Trophoblast cell (in vitro differentiated cells and primary cell): ENCODE results near the gene COX7A2L.

Experiments
- DNase-seq, 2 donors: peaks; one replicate each; pipeline ENCODE4 v3.0.0-alpha.2; 2016
- H2AFZ ChIP-seq: 2 replicates; pipeline ENCODE4 v1.6.1; 2013; ENCODE audit warnings: low read length, moderate library complexity, mild to moderate bottlenecking; ENCODE audit not compliant: insufficient read depth, poor library complexity
- H2AK5ac ChIP-seq: 2 replicates; pipeline ENCODE4 v1.6.1; 2013; ENCODE audit warnings: mild to moderate bottlenecking, low read length
- H2BK120ac ChIP-seq: 2 replicates; pipeline ENCODE4 v1.6.1; 2013; ENCODE audit warnings: low read length, mild to moderate bottlenecking, moderate library complexity; ENCODE audit not compliant: insufficient read depth, poor library complexity
- H2BK12ac ChIP-seq: 2 replicates; pipeline ENCODE4 v1.6.1; 2013; ENCODE audit warnings: mild to moderate bottlenecking, low read length, moderate library complexity
- H2BK5ac ChIP-seq: 2 replicates; pipeline ENCODE4 v1.6.1; 2013; ENCODE audit warnings: low read length, low read depth, moderate library complexity, mild to moderate bottlenecking; ENCODE audit not compliant: poor library complexity
- H3K14ac ChIP-seq: 2 replicates; pipeline ENCODE4 v1.6.1; 2013; ENCODE audit warnings: mild to moderate bottlenecking, low read length
- H3K18ac ChIP-seq: 2 replicates; pipeline ENCODE4 v1.6.1; 2013; ENCODE audit warnings: mild to moderate bottlenecking, low read length
- H3K23ac ChIP-seq: 2 replicates; pipeline ENCODE4 v1.6.1; 2013; ENCODE audit warnings: low read length
- H3K27ac ChIP-seq: 2 replicates; pipeline ENCODE4 v1.5.1; 2013; ENCODE audit warnings: low read depth, mild to moderate bottlenecking, inconsistent platforms, low read length, moderate library complexity
- H3K27me3 ChIP-seq: 2 replicates; pipeline ENCODE4 v1.6.1; 2013; ENCODE audit warnings: inconsistent platforms, mild to moderate bottlenecking, low read length, moderate library complexity; ENCODE audit not compliant: insufficient read depth
- H3K36me3 ChIP-seq, 2 experiments: 1 replicate in 1 of 2; 2 replicates in 1 of 2; pipeline ENCODE4 v1.6.1; 2013; ENCODE audit warnings: low read length in 2 of 2, mild to moderate bottlenecking in 2 of 2, moderate library complexity in 1 of 2; ENCODE audit not compliant: insufficient read depth in 2 of 2, control insufficient read depth in 1 of 2
- H3K4ac ChIP-seq: 2 replicates; pipeline ENCODE4 v1.6.1; 2013; ENCODE audit warnings: low read depth, mild to moderate bottlenecking, low read length, moderate library complexity
- H3K4me1 ChIP-seq, 2 experiments: 1 replicate in 1 of 2; 2 replicates in 1 of 2; pipeline ENCODE4 v1.6.1; 2013; ENCODE audit warnings: low read length in 2 of 2, mild to moderate bottlenecking in 2 of 2, moderate library complexity in 1 of 2; ENCODE audit not compliant: insufficient read depth in 2 of 2, control insufficient read depth in 1 of 2
- H3K4me2 ChIP-seq: 2 replicates; pipeline ENCODE4 v1.6.1; 2013; ENCODE audit warnings: inconsistent platforms, mild to moderate bottlenecking, low read length, moderate library complexity
- H3K4me3 ChIP-seq: 2 replicates; pipeline ENCODE4 v1.5.1; 2013; ENCODE audit warnings: mild to moderate bottlenecking, low read depth, low read length, inconsistent platforms
- H3K79me1 ChIP-seq: one replicate; pipeline ENCODE4 v1.6.1; 2013; ENCODE audit warnings: low read length
- H3K79me2 ChIP-seq: 2 replicates; pipeline ENCODE4 v1.6.1; 2013; ENCODE audit warnings: low read length, mild to moderate bottlenecking; ENCODE audit not compliant: control insufficient read depth, insufficient read depth, poor library complexity
- H3K9ac ChIP-seq: 2 replicates; pipeline ENCODE4 v1.6.1; 2013; ENCODE audit warnings: mild to moderate bottlenecking, low read length
- H3K9me3 ChIP-seq: 2 replicates; pipeline ENCODE4 v1.6.1; 2013; ENCODE audit warnings: low read depth, mild to moderate bottlenecking, control low read depth, inconsistent platforms, low read length; ENCODE audit not compliant: insufficient read depth
- H4K12ac ChIP-seq: 2 replicates; pipeline ENCODE4 v1.6.1; 2013; ENCODE audit warnings: low read depth, mild to moderate bottlenecking, low read length, moderate library complexity
- H4K8ac ChIP-seq: 2 replicates; pipeline ENCODE4 v1.6.1; 2013; ENCODE audit warnings: low read depth, mild to moderate bottlenecking, low read length, moderate library complexity
- H4K91ac ChIP-seq: one replicate; pipeline ENCODE4 v1.6.1; 2013; ENCODE audit warnings: low read depth, mild to moderate bottlenecking, low read length, moderate library complexity
- WGBS: extraction: QIAGEN DNeasy Blood & Tissue Kit; methylation state at CpG from one replicate; pipeline ENCODE4 v1.1.7; 2013; ENCODE audit warnings: missing lambda C conversion rate; ENCODE audit not compliant: insufficient read length, insufficient coverage; ENCODE audit errors: extremely low coverage; 5-methylcytosine and 5-hydroxymethylcytosine counted together

Gene COX7A2L

DNA sequence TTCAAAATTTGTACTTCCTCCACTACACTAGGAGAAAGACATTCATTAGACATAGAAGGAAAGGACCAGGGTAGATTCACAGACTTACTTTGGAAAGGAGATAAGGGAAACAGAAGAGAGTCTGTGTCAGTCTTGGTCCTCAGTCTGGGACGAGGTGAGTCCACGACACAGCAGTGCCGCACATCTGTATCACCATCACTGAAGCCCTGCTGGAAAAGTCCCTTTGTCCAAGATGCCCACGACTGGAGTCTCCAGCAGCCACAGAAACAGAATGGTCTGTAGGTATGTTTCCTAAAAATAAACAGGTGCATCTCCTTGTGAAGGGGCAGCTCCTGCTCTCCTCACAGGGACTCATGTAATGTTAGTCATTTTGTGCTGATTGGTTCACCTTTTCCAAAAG is 27.4 kb downstream of the COX7A2L start:
- no peak overlapping the region for H2BK120ac ChIP-seq
- H3K18ac ChIP-seq = no peak overlapping the region
- H4K8ac ChIP-seq = no peak overlapping the region
- peaks cover 1% of the 10 kb centered on the region for H3K9me3 ChIP-seq
- H3K4ac ChIP-seq = no peak overlapping the region
- no peaks in the 10 kb centered on the region for H3K27me3 ChIP-seq
- no CpG with 5 or more reads among the region's 4 CpGs for WGBS
- H3K14ac ChIP-seq = no peak overlapping the region
- no peaks in the 10 kb centered on the region for H3K79me2 ChIP-seq
- no peaks in the 10 kb centered on the region for H3K4me1 ChIP-seq
- no peak overlapping the region for H2AK5ac ChIP-seq
- no peak overlapping the region for H3K4me2 ChIP-seq
- no peak overlapping the region for H3K4me3 ChIP-seq
- peaks cover 22 to 46% of the 10 kb centered on the region in 2 experiments for H3K36me3 ChIP-seq
- no peak overlapping the region for H3K23ac ChIP-seq
- no peaks in the 10 kb centered on the region for H3K79me1 ChIP-seq
- no peak overlapping the region for H4K12ac ChIP-seq
- no peak overlapping the region for H3K27ac ChIP-seq
- no peak overlapping the region for H3K9ac ChIP-seq
- H2BK5ac ChIP-seq = no peak overlapping the region
- no peak for DNase-seq
- no peak overlapping the region for H2BK12ac ChIP-seq
- H2AFZ ChIP-seq = no peak overlapping the region
- no peak overlapping the region for H4K91ac ChIP-seq

DNA sequence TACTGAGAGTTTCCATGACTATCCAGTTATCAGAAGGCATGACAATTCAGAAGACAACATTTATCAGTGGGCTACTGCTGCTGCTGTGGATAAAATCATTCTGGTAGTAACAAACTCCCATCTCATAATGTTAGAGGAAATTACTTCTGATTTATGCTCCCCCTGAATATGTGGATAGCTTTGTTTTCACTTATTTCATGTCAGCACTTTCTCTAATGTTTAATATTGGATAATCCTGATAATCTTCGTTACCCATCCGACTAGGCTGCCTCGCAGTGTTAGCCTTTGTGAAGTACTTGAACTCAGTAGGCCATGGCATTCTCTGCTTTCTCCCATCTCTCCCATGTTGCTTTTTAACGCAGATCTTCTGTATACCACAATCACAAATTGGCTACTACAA is 28.4 kb downstream of the COX7A2L start:
- Histone ChIP-seq H3K18ac (no peak overlapping the region), H3K4me1 (no peaks in the 10 kb centered on the region), H2AFZ (no peak overlapping the region), H4K91ac (no peak overlapping the region), H2AK5ac (no peak overlapping the region), H3K9ac (no peak overlapping the region), H3K79me1 (no peaks in the 10 kb centered on the region), H4K8ac (no peak overlapping the region), H2BK5ac (no peak overlapping the region), H3K4ac (no peak overlapping the region), H3K36me3 (peaks cover 16 to 37% of the 10 kb centered on the region in 2 experiments), H3K79me2 (no peaks in the 10 kb centered on the region), H4K12ac (no peak overlapping the region), H3K27ac (no peak overlapping the region), H3K14ac (no peak overlapping the region), H2BK12ac (no peak overlapping the region), H3K27me3 (no peaks in the 10 kb centered on the region), H3K23ac (no peak overlapping the region), H3K9me3 (peaks cover 1% of the 10 kb centered on the region), H3K4me3 (no peak overlapping the region), H2BK120ac (no peak overlapping the region), H3K4me2 (no peak overlapping the region)
- no peak for DNase-seq
- WGBS = no CpG with 5 or more reads among the region's 4 CpGs

DNA sequence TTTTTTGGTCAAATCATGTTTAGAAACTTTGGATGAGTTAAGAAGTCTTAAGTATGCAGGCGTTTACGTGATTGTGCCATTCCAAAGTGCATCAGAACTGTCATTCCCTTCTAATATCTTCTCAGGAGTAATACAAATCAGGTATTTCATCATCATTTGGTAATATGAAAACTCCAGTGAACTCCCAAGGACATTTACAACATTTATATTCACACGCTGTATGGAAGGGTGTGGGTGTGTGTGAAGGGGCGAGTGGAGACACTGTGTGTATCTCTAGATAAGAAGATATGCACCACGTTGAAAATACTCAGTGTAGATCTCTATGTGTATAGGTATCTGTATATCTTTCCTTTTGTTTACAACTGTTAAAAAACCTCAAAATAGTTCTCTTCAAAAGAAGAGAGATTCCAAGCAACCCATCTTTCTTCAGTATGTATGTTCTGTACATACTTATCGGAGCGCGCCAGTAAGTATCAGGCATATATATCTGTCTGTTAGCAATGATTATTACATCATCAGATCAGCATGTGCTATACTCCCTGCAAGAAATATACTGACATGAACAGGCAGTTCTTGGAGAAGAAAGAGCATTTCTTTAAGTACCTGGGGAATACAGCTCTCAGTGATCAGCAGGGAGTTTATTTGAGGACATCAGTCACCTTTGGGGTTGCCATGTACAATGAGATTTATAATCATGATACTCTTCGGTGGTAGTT is 29.3 kb downstream of the COX7A2L start:
- no peak overlapping the region for H3K4ac ChIP-seq
- H3K36me3 ChIP-seq = peaks cover 16 to 37% of the 10 kb centered on the region in 2 experiments
- no peak overlapping the region for H2BK120ac ChIP-seq
- H3K79me2 ChIP-seq = no peaks in the 10 kb centered on the region
- H2AFZ ChIP-seq = no peak overlapping the region
- H4K8ac ChIP-seq = no peak overlapping the region
- H3K9ac ChIP-seq = no peak overlapping the region
- no CpG with 5 or more reads among the region's 9 CpGs for WGBS
- no peak overlapping the region for H3K27ac ChIP-seq
- H3K27me3 ChIP-seq = no peaks in the 10 kb centered on the region
- no peak overlapping the region for H3K23ac ChIP-seq
- H3K9me3 ChIP-seq = peaks cover 1% of the 10 kb centered on the region
- no peak overlapping the region for H3K14ac ChIP-seq
- H3K4me2 ChIP-seq = no peak overlapping the region
- no peak overlapping the region for H3K18ac ChIP-seq
- H4K12ac ChIP-seq = no peak overlapping the region
- DNase-seq = peak in 1 of 2 donors; percentile 45
- no peak overlapping the region for H3K4me3 ChIP-seq
- H2BK12ac ChIP-seq = no peak overlapping the region
- no peak overlapping the region for H2AK5ac ChIP-seq
- H3K4me1 ChIP-seq = no peaks in the 10 kb centered on the region
- no peak overlapping the region for H4K91ac ChIP-seq
- H3K79me1 ChIP-seq = no peaks in the 10 kb centered on the region
- no peak overlapping the region for H2BK5ac ChIP-seq

DNA sequence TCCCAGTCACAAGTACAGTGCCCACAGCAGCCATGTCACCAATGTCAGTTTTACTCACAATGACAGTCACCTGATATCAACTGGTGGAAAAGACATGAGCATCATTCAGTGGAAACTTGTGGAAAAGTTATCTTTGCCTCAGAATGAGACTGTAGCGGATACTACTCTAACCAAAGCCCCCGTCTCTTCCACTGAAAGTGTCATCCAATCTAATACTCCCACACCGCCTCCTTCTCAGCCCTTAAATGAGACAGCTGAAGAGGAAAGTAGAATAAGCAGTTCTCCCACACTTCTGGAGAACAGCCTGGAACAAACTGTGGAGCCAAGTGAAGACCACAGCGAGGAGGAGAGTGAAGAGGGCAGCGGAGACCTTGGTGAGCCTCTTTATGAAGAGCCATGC is 31.3 kb downstream of the COX7A2L start:
- Histone ChIP-seq H2BK5ac (no peak overlapping the region), H3K4me2 (no peak overlapping the region), H3K27me3 (no peaks in the 10 kb centered on the region), H3K4ac (no peak overlapping the region), H4K12ac (no peak overlapping the region), H3K4me3 (no peak overlapping the region), H3K18ac (no peak overlapping the region), H3K9ac (no peak overlapping the region), H3K4me1 (no peaks in the 10 kb centered on the region), H4K91ac (no peak overlapping the region), H3K27ac (no peak overlapping the region), H2BK12ac (no peak overlapping the region), H3K79me1 (no peaks in the 10 kb centered on the region), H2AFZ (no peak overlapping the region), H3K9me3 (peaks cover 1% of the 10 kb centered on the region), H2AK5ac (no peak overlapping the region), H4K8ac (no peak overlapping the region), H3K36me3 (peaks cover 8 to 25% of the 10 kb centered on the region in 2 experiments), H2BK120ac (no peak overlapping the region), H3K79me2 (no peaks in the 10 kb centered on the region), H3K14ac (no peak overlapping the region), H3K23ac (no peak overlapping the region)
- WGBS = no CpG with 5 or more reads among the region's 5 CpGs
- DNase-seq = no peak
